Stimulated activated CD4-positive, alpha-beta T cell treated with anti-CD3 and anti-CD28 coated beads, TNF-alpha, amount 100 ng/mL, for 1 hour (primary cell): ENCODE data around the gene ITGB4.

Experiments
- DNase-seq, 3 donors: peaks; one replicate each; pipeline ENCODE4 v3.0.0-alpha.2; 2020; ENCODE audit warnings: low read depth in 3 of 3, low spot score in 1 of 3

Gene ITGB4

GRCh38 chr17:75785016-75785890, 64.0 kb downstream of the ITGB4 start:
- peak in 2 of 3 donors; percentile 71 to 79 for DNase-seq

DNA sequence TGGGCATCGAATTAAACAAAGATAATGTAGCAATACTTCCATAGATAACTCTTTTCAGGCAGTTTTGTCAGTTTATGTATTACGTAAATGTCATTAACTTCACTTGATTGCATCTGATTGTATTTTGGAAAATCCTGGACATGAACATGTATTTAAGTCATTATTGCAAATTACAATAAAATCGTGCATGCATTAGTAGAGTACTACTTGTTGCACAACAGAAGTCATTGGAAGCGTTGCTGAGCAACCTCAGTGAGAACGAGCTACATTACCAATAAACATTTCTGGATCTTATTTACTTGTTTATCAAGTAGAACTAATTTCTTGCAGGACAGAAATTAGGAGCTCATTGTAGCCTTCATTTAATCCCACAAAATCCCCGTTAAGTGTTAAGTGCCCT, 70.0 kb downstream of the ITGB4 start:
- DNase-seq: no peak

GRCh38 chr17:75793460-75793859, 72.2 kb downstream of the ITGB4 start:
- no peak for DNase-seq

GRCh38 chr17:75795820-75796607, 74.8 kb downstream of the ITGB4 start:
- DNase-seq: no peak

DNA sequence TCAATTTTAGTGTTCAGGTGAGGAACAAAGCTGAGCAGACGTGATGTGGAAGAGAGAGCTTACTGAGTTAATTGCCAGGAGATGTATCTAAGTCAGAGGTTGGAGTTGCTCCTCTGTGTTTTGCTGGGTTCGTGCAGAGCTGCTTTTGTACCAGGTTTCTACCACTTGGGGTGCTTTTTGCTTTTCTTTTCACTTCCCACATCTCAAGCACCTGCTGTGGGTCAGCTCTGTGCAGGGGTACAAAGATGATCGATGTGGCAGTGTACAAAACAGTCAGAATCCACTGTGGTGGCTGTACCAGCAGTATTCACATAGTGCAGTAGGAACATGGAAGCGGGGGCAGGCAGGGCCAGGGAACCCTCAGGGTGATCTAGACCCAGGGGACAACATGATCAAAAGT, 78.1 kb downstream of the ITGB4 start:
- no peak for DNase-seq

DNA sequence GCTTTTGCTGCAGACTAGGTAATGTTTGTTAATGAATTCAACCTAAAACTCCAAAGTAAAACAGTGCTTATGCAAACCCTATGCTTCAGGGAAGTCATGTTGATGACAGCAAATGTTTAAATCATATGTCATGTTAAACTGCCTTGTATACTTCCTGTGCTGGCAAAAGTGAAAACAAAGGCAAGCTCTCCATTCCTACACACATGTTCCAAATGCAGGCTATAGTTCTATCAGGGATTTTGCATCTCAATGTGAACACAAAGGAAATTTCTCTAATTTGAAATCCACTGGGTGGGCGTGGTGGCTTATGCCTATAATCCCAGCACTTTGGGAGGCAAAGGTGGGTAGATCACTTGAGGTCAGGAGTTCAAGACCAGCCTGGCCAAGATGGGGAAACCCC, 82.6 kb downstream of the ITGB4 start:
- no peak for DNase-seq

GRCh38 chr17:75806822-75807500, 85.7 kb downstream of the ITGB4 start:
- no peak for DNase-seq
